HG02852 (cell line): Measurements from ENCODE around the gene CDON.
"Not testable (repeated sequence)": the region's sequence is repeated elsewhere in the genome, so short reads cannot be mapped to it uniquely, and the experiment has no call there.

Source experiments
- ATAC-seq: cut with Tn5 transposase; IDR thresholded peaks from one replicate; pipeline ENCODE4 v1.9.1; 2021; ENCODE audit warnings: mild to moderate bottlenecking, moderate library complexity; ENCODE audit not compliant: unreplicated experiment

CDON gene

DNA sequence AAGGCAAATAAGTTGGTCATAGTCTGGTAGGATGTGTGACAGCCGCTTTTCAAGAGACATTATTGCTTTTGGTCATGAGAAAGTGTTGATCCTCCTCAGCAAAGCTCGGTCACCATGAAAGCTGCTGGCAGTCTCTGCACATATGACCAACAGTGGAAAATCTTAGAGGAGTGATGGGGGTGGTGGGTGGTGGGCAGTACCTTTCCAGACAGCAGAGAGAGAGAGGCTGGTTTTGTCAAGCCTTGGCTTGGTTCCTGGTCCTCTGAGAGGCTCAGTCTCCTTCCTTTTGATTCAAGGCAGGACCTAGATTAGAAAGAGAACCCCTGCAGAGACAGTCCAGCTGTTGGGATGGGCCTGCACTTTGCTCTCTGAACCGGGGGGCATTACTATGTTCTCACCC, 136.9 kb downstream of the CDON start:
- ATAC-seq: no peak

GRCh38 chr11:125925247-125925740, 137.4 kb downstream of the CDON start:
- no peak for ATAC-seq

- ATAC-seq: no peak
Measured at GRCh38 chr11:125924384-125925007, 138.2 kb downstream of the CDON start.

GRCh38 chr11:125923633-125924032, 139.0 kb downstream of the CDON start:
- no peak for ATAC-seq

GRCh38 chr11:125923012-125923579, 139.6 kb downstream of the CDON start:
- ATAC-seq: no peak

GRCh38 chr11:125922156-125922555, 140.5 kb downstream of the CDON start:
- ATAC-seq: no peak

DNA sequence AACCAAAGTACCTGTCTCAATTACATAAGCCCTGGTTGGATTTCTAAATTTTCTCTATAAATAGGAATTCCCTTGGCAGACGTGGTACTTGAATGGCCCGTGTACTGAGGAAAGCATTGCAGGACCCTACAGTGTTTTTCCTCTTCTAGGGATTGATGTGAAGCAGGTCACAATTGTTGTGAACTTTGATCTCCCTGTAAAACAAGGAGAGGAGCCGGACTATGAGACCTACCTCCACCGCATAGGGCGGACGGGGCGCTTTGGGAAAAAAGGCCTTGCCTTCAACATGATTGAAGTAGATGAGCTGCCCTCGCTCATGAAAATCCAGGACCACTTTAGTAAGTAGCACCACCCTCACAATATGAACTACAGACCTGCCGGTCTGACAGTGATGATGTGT, 141.6 kb downstream of the CDON start:
- ATAC-seq: no peak

GRCh38 chr11:125918140-125918840, 144.4 kb downstream of the CDON start:
- ATAC-seq: no peak

DNA sequence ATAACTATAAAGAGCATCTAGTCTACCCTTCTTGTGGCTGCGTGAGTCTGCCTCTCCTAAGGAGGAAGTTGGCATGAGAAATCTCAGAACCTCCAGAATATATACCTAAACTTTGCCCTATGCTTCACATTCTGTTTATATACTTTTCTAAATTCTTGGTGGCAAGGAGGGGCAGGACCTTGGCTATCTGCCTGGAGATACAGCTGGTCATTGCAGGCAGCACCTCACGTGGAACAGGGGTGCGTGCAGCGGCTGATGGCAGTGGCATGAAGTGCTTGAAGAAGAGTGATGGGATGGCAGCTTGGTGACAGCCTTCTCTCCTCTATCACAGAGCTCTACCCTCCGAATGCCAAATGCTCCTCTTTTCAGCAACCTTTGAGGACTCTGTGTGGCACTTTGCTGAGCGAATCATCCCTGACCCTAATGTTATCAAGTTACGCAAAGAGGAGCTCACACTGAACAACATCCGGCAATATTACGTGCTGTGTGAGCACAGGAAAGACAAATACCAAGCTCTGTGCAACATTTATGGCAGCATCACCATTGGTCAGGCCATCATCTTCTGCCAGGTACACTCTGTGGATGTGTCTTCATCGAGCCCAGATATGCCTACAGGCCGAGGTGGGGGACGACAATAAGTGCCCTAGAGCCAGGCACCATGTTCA, 145.9 kb downstream of the CDON start:
- no peak for ATAC-seq

- not testable (repeated sequence) for ATAC-seq
Measured at GRCh38 chr11:125914601-125915000, 148.1 kb downstream of the CDON start.

DNA sequence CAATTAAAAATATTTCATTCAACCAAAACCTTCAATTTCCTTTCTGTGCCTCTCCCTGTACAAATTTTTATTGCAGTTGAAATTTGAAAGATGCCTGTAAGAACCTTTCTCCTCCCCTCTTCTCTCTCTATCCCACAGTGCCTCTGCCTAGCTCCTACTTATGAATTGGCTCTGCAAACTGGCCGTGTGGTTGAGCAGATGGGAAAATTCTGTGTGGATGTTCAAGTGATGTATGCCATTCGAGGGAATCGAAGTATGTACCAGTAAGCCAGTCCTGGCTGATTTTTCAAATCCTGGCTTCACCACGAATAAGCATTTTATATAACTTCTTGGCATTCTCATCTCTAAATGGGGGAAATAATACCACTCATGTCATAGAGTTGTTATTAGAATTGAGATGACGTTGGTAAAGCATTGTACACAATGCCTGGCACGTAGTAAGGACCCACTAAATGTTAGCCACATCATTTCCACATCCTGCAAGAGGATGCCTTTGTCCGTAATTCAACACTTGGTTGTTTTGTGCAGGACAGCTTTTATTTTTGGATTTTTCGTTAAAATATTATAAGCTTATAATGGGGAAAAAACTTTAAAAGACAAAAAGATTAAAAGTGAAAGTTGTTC, 152.3 kb downstream of the CDON start:
- no peak for ATAC-seq
